ENCODE measurements around the gene KRABD2.

KRABD2 gene

DNA sequence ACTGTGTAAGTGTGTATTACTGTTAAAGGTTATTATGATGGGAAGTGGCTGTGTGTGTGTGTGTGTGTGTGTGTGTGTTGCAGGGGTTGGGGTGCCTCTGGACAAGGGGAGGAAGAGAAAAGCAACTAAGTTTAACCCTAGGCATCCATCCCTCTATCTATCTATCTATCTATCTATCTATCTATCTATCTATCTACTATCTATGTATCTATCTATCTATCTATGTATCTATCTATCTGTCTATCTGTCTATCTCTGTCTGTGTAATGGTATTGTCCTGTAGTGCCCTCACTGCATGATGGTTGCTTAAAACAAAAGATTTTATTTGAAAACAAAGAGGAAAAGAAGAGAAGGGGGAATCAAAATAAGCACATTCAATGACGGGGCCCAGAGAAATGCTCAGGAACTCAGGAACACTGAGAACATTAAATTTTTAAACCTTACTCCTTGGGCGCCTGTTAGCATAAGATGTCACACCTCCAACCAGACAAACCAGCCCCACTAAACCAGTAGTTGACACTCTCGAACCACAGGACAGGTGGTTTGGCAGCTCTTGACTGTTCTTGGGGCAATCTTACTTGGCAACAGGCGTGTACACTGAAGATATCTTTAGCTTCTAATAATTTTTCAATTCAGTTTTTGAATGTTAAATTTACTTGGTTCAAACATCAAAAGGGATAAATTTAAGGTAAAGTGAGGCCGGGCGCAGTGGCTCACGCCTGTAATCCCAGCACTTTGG, 11.6 kb upstream of the KRABD2 start:
- TF ChIP-seq, protein P1, sequence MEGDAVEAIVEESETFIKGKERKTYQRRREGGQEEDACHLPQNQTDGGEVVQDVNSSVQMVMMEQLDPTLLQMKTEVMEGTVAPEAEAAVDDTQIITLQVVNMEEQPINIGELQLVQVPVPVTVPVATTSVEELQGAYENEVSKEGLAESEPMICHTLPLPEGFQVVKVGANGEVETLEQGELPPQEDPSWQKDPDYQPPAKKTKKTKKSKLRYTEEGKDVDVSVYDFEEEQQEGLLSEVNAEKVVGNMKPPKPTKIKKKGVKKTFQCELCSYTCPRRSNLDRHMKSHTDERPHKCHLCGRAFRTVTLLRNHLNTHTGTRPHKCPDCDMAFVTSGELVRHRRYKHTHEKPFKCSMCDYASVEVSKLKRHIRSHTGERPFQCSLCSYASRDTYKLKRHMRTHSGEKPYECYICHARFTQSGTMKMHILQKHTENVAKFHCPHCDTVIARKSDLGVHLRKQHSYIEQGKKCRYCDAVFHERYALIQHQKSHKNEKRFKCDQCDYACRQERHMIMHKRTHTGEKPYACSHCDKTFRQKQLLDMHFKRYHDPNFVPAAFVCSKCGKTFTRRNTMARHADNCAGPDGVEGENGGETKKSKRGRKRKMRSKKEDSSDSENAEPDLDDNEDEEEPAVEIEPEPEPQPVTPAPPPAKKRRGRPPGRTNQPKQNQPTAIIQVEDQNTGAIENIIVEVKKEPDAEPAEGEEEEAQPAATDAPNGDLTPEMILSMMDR (IDR thresholded peaks at IDR 0.05; ENCODE audit: extremely low read depth, low read depth, low read length): no peak
- H3K36me3 ChIP-seq (ENCODE audit: insufficient read depth, low read length): no peaks in the 10 kb centered on the region
- no peaks in the 10 kb centered on the region for H3K9me3 ChIP-seq (ENCODE audit: low read depth, low read length)
- no peak overlapping the region for H3K4me3 ChIP-seq (ENCODE audit: insufficient read depth, low read length)
- no peak overlapping the region for H2AFZ ChIP-seq (ENCODE audit: low read length)
- H3K4me2 ChIP-seq (ENCODE audit: insufficient read depth, low read length): no peak overlapping the region
- H3K27ac ChIP-seq (ENCODE audit: low read depth, low read length): no peak overlapping the region
- DNase-seq (ENCODE audit: insufficient read length, low spot score, missing footprints): peak; percentile 66
- H3K4me1 ChIP-seq (ENCODE audit: insufficient read depth, low read length): peaks cover 20% of the 10 kb centered on the region
- H3K27me3 ChIP-seq (ENCODE audit: insufficient read depth, low read length): no peaks in the 10 kb centered on the region
- H4K20me1 ChIP-seq (ENCODE audit: insufficient read depth, low read length): no peaks in the 10 kb centered on the region
- no peaks in the 10 kb centered on the region for H3K79me2 ChIP-seq (ENCODE audit: insufficient read depth, low read length)

DNA sequence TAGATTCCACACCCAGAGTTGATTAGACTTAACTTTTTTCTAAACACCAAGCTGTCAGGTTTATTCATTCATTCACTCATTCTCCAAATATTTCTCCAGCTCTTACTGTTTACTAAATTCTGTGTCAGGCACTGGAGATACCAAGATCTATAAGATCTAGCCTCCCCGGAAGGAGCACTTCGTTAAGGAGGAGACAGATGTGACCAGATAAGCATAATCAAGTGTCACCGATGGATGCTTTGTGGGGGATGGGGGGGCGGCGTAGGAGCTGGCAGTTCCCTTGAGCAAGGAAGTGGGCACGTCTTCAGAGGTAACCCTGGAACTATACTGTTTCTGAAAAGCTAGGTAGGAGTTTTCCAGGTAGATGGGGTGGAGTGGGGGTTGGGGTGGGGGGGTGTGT, 10.3 kb upstream of the KRABD2 start:
- H3K27me3 ChIP-seq (ENCODE audit: insufficient read depth, low read length): no peaks in the 10 kb centered on the region
- H3K9me3 ChIP-seq (ENCODE audit: low read depth, low read length): no peaks in the 10 kb centered on the region
- H3K79me2 ChIP-seq (ENCODE audit: insufficient read depth, low read length): peaks cover 12% of the 10 kb centered on the region
- TF ChIP-seq, protein P1 (IDR thresholded peaks at IDR 0.05; ENCODE audit: extremely low read depth, low read depth, low read length): no peak
- no peak overlapping the region for H3K4me3 ChIP-seq (ENCODE audit: insufficient read depth, low read length)
- peaks cover under 1% of the 10 kb centered on the region for H3K36me3 ChIP-seq (ENCODE audit: insufficient read depth, low read length)
- H3K4me1 ChIP-seq (ENCODE audit: insufficient read depth, low read length): peaks cover 24% of the 10 kb centered on the region
- peaks cover 4% of the 10 kb centered on the region for H4K20me1 ChIP-seq (ENCODE audit: insufficient read depth, low read length)
- no peak overlapping the region for H2AFZ ChIP-seq (ENCODE audit: low read length)
- H3K27ac ChIP-seq (ENCODE audit: low read depth, low read length): no peak overlapping the region
- no peak for DNase-seq (ENCODE audit: insufficient read length, low spot score, missing footprints)
- no peak overlapping the region for H3K4me2 ChIP-seq (ENCODE audit: insufficient read depth, low read length)

DNA sequence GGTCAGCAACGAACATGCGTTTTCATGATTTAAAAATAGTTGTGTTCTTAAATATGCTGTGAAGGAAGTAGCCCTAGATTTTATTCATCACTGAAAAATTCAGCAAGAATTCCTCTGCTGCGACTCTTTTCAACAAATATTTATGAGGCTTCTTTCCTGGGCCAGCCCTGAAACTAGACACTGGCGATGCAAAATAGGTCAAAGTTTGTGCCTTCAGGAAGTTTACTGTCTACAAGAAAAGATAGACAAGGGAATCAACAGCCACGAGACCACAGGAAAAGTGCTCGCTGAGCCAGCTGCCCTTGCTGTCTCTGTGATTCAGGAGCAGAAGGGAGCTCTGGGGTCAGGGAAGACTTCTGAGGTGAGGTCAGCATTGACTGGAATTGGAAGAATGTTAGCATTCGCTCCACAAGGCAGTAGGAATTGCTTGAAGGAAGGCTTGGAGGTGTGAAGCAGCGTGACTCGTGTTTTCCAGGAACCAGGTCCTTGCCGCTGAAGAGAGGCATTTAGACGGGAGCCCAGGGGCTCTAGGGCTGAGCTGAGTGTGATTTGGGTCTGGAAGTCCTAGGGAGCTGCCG, 8.4 kb upstream of the KRABD2 start:
- Histone ChIP-seq H2AFZ (ENCODE audit: low read length) (peak overlapping the region; percentile 49), H3K27me3 (ENCODE audit: insufficient read depth, low read length) (no peaks in the 10 kb centered on the region), H3K9me3 (ENCODE audit: low read depth, low read length) (no peaks in the 10 kb centered on the region), H3K4me2 (ENCODE audit: insufficient read depth, low read length) (peak overlapping the region; percentile 87), H3K4me3 (ENCODE audit: insufficient read depth, low read length) (no peak overlapping the region), H4K20me1 (ENCODE audit: insufficient read depth, low read length) (peaks cover 22% of the 10 kb centered on the region), H3K79me2 (ENCODE audit: insufficient read depth, low read length) (peaks cover 31% of the 10 kb centered on the region), H3K4me1 (ENCODE audit: insufficient read depth, low read length) (peaks cover 34% of the 10 kb centered on the region), H3K27ac (ENCODE audit: low read depth, low read length) (peak overlapping the region; percentile 72), H3K36me3 (ENCODE audit: insufficient read depth, low read length) (peaks cover 20% of the 10 kb centered on the region)
- TF ChIP-seq, protein P1 (IDR thresholded peaks at IDR 0.05; ENCODE audit: extremely low read depth, low read depth, low read length): no peak
- peak; percentile 91 for DNase-seq (ENCODE audit: insufficient read length, low spot score, missing footprints)

DNA sequence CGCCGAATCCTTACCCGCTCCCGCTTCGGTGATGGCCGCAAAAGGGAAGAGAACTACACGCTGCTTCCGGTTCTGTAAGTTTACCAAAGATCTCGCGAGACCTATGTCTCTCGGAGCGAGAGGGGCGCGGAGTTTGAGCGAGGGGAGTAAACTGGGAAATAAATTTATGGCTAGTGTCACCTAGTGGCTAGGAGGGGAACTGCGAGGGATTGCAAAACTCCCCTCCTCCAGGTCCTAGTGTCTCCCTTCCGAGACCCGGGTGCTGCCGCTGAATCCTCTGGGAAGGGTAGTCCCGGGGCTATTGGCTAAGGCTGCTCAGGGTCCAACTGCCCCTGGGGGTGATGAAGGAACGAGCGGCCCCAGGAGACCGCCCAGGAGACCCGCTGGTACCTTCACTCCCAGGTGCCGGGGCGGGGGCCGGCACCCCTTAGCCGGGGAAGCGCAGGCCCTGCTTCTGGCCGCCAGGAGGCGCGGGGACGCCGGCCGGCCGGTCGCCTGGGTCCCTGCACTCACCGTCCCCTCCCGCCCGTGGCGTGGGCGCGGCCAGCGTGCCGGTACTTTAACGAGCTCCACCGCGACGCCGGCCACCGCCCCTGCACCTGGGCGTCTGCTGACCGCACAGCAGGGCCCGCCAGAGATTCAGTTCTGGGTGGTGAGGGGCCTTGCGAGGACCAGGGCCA, 6.8 kb upstream of the KRABD2 start, which contains the start of gene RPL26:
Gene RPL26 (minus strand): TSS at position 51 of the 680 bp plus-strand sequence. CDS start 883 bp downstream, outside the sequence.
- H3K36me3 ChIP-seq (ENCODE audit: insufficient read depth, low read length): peaks cover 36% of the 10 kb centered on the region
- TF ChIP-seq, protein P1 (IDR thresholded peaks at IDR 0.05; ENCODE audit: extremely low read depth, low read depth, low read length): peak; percentile 97
- H3K4me1 ChIP-seq (ENCODE audit: insufficient read depth, low read length): peaks cover 34% of the 10 kb centered on the region
- H3K27ac ChIP-seq (ENCODE audit: low read depth, low read length): peak within 1 kb of the TSS; percentile 72
- H3K27me3 ChIP-seq (ENCODE audit: insufficient read depth, low read length): no peaks in the 10 kb centered on the region
- H2AFZ ChIP-seq (ENCODE audit: low read length): peak within 1 kb of the TSS; percentile 72
- DNase-seq (ENCODE audit: insufficient read length, low spot score, missing footprints): peak; percentile 97
- no peaks in the 10 kb centered on the region for H3K9me3 ChIP-seq (ENCODE audit: low read depth, low read length)
- H3K79me2 ChIP-seq (ENCODE audit: insufficient read depth, low read length): peaks cover 43% of the 10 kb centered on the region
- H3K4me3 ChIP-seq (ENCODE audit: insufficient read depth, low read length): peak within 1 kb of the TSS; percentile 91
- H4K20me1 ChIP-seq (ENCODE audit: insufficient read depth, low read length): peaks cover 30% of the 10 kb centered on the region
- H3K4me2 ChIP-seq (ENCODE audit: insufficient read depth, low read length): peak within 1 kb of the TSS; percentile 87
